ENCODE results near the gene ASPHD1. TPM values are rescaled to one million over a fixed set of nuclear protein-coding genes. Genes with fewer than 3 reads are reported as not detected.

Gene ASPHD1
- total and polyA plus RNA-seq, 2 of the 8 experiments (the other 6 are each of a cell fraction or from before 2014, with no cell fraction given), result 14.5 to 18.6 TPM

GRCh38 chr16:29951625-29952365 lies 51.5 kb downstream of the ASPHD1 start:
- Histone ChIP-seq H3K18ac (ENCODE audit: extremely low read depth, low read length) (peak overlapping the region; percentile 44; the same call in 1 of the 2 replicates), H3K4ac (replicated peaks; ENCODE audit: insufficient read length, low read depth, low read length) (no peak overlapping the region), H4K91ac (replicated peaks; ENCODE audit: insufficient read length, low read length) (peak overlapping the region; percentile 88), H3K56ac (replicated peaks; ENCODE audit: insufficient read length, low read depth, low read length) (no peak overlapping the region), H2BK15ac (ENCODE audit: low read length) (0 out of 2 replicates have a peak overlapping the region, but pooled peaks have one; percentile 6), H3K4me3 (ENCODE audit: extremely low read depth in 1 of 4, insufficient read depth in 2 of 4, low read depth in 3 of 4, low read length in 4 of 4) (no peak overlapping the region), H2BK12ac (ENCODE audit: low read depth, low read length) (peak overlapping the region; percentile 45; the same call in 1 of the 2 replicates), H3K79me2 (ENCODE audit: control insufficient read depth in 1 of 2, insufficient read depth in 2 of 2, low read length in 2 of 2) (no peaks in the 10 kb centered on the region), H3K4me1 (replicated peaks in 1 of 4; ENCODE audit: control insufficient read depth in 3 of 4, insufficient read depth in 4 of 4, low read length in 3 of 4) (peaks cover 0 to 7% (median 4%) of the 10 kb centered on the region in 4 experiments; a peak in 5 of 7 replicates), H2AFZ (ENCODE audit: low read length) (peak overlapping the region; percentile 94), H3K4me2 (ENCODE audit: insufficient read depth in 1 of 2, low read depth in 2 of 2, low read length in 2 of 2) (no peak overlapping the region), H4K20me1 (replicated peaks in 1 of 2; ENCODE audit: control insufficient read depth in 1 of 2, insufficient read depth in 2 of 2, low read length in 2 of 2) (no peaks in the 10 kb centered on the region), H2BK5ac (ENCODE audit: low read depth, low read length) (peak overlapping the region; percentile 63), H3K36me3 (ENCODE audit: control insufficient read depth in 2 of 4, insufficient read depth in 4 of 4, low read length in 3 of 4) (no peaks in the 10 kb centered on the region), H3K14ac (ENCODE audit: insufficient read length) (no peak overlapping the region), H4K8ac (ENCODE audit: extremely low read depth, insufficient read depth, low read length) (no peak overlapping the region), H2BK20ac (ENCODE audit: low read length) (no peak overlapping the region), H3K27me3 (replicated peaks in 1 of 4; ENCODE audit: control insufficient read depth in 3 of 4, extremely low read depth in 1 of 4, insufficient read depth in 3 of 4, low read length in 3 of 4) (no peaks in the 10 kb centered on the region), H3K9me3 (ENCODE audit: insufficient read depth in 2 of 2, low read depth in 1 of 2, low read length in 1 of 2) (no peaks in the 10 kb centered on the region), H2AK5ac (ENCODE audit: low read depth, low read length) (no peak overlapping the region), H4K5ac (ENCODE audit: insufficient read length, low read depth, low read length) (no peak overlapping the region), H3K9ac (replicated peaks in 1 of 4; ENCODE audit: extremely low read depth in 1 of 4, low read depth in 3 of 4, low read length in 3 of 4) (no peak overlapping the region), H3K23ac (ENCODE audit: insufficient read length) (no peak overlapping the region), H3K23me2 (ENCODE audit: low read depth, low read length) (no peaks in the 10 kb centered on the region), H2BK120ac (replicated peaks; ENCODE audit: low read depth, low read length) (no peak overlapping the region), H3K79me1 (ENCODE audit: low read depth, low read length) (no peaks in the 10 kb centered on the region), H3K27ac (ENCODE audit: low read depth, low read length) (no peak overlapping the region)
- TF ChIP-seq RXRA (IDR thresholded peaks at IDR 0.05; ENCODE audit: insufficient read depth, low read depth, low read length) (no peak), MAX (IDR thresholded peaks at IDR 0.05) (peak; percentile 6; the same call in 1 of the 2 replicates), CTCF (IDR thresholded peaks at IDR 0.05; ENCODE audit: control extremely low read depth in 1 of 3, insufficient read depth in 1 of 3, low read depth in 1 of 3, low read length in 3 of 3) (peak; percentile 25 to 61 (median 35); a peak in 3 of 4 replicates)
- ChIA-PET POLR2A (ENCODE audit: partially characterized antibody) (interaction anchor here (0.6 to 1.1 kb wide), 5 partner anchors 10 to 40 kb away, joined by 3 to 7 read pairs (median 3); partner anchors contain the start of genes KCTD13 and TMEM219), CTCF (ENCODE audit: partially characterized antibody) (interaction anchor here (0.6 to 3.8 kb wide), 11 partner anchors 8 to 136 kb away, joined by 3 to 16 read pairs (median 4); partner anchors contain the start of genes TAOK2 and TMEM219)
- FAIRE-seq (no peak), DNase-seq (ENCODE audit: low read depth in 1 of 2, low spot score in 2 of 2) (peak in 1 of 2 experiments; percentile 52)
- WGBS, 2 experiments (ENCODE audit: extremely low coverage in 1 of 2, insufficient coverage in 1 of 2, insufficient read length in 1 of 2, insufficient replicate concordance in 2 of 2, low coverage in 1 of 2, low lambda C conversion rate in 2 of 2, missing lambda C conversion rate in 1 of 2), result 87% methylated on average over 7 of the region's 8 CpGs; no CpG with 5 or more reads in 1 of the 2 experiments

Data from H1 (cell line).